Tibial nerve (tissue), 3 donors: ENCODE measurements around the gene PSMD14.

Experiments used
- POLR2A ChIP-seq, 2 donors: fragments of 450-650 bp; IDR thresholded peaks; one replicate each; pipeline ENCODE4 v1.6.1; 2017; ENCODE audit warnings: antibody characterized with exemption in 2 of 2, mild to moderate bottlenecking in 2 of 2, moderate library complexity in 2 of 2
- TF ChIP-seq, protein P1 (sequence below), 5 experiments: fragments of 200-600 bp in 3 of 5; fragments of 450-650 bp in 2 of 5; sonication (generic) in 3 of 5; IDR thresholded peaks; one replicate each; pipeline ENCODE4 v1.5.1; 2016 to 2019; ENCODE audit warnings: antibody characterized with exemption in 5 of 5, mild to moderate bottlenecking in 3 of 5, moderate library complexity in 2 of 5

DNA sequence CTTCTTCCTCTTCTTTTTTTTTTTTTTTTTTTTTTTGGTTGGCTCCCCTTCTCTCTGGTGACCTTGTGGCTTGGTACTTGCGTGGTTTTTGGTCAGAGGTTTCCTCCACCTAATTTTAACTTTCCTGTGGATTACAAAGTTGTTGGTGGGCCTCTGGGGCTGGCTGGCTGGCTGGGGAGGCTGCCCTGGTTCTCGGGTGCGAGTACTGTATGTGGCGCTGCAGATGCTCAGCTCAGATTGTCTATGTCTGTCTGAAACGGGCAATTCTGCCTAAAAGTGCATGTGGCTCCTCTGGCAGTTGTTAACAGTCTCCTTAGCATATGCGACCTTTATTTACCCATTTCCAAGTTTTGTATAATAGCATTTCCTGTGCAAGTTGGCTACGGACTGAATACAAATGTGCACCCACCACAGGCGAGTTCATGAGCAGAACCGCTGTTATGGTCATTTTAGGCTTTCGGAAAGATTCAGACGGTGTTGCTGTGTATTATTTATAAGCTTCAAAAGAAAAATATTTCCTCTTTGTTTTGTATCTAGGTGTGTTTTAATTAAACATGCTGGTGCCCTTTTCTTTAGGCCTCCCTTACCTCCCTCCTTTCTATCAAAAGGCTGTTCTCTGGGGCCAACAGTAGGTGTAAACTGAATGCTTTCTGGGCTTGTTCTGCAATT is 112.3 kb downstream of the PSMD14 start:
- TF ChIP-seq, protein P1, sequence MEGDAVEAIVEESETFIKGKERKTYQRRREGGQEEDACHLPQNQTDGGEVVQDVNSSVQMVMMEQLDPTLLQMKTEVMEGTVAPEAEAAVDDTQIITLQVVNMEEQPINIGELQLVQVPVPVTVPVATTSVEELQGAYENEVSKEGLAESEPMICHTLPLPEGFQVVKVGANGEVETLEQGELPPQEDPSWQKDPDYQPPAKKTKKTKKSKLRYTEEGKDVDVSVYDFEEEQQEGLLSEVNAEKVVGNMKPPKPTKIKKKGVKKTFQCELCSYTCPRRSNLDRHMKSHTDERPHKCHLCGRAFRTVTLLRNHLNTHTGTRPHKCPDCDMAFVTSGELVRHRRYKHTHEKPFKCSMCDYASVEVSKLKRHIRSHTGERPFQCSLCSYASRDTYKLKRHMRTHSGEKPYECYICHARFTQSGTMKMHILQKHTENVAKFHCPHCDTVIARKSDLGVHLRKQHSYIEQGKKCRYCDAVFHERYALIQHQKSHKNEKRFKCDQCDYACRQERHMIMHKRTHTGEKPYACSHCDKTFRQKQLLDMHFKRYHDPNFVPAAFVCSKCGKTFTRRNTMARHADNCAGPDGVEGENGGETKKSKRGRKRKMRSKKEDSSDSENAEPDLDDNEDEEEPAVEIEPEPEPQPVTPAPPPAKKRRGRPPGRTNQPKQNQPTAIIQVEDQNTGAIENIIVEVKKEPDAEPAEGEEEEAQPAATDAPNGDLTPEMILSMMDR (IDR thresholded peaks at IDR 0.05) = no peak
- TF ChIP-seq POLR2A (IDR thresholded peaks at IDR 0.05) = no peak
